Measurements from ENCODE around the gene ARMC2. TPM values are rescaled to one million over a fixed set of nuclear protein-coding genes. Genes with fewer than 3 reads are reported as not detected.

The ARMC2 gene
- total RNA-seq, 2 experiments from 2014 or later = 5.3 to 7.4 TPM

- CTCF ChIA-PET = no interaction called here
- POLR2A ChIA-PET = no interaction called here
Measured at GRCh38 chr6:108853077-108853476, 4.9 kb downstream of the ARMC2 start.

GRCh38 chr6:108862479-108863191, 14.4 kb downstream of the ARMC2 start:
- CTCF ChIA-PET = no interaction called here

DNA sequence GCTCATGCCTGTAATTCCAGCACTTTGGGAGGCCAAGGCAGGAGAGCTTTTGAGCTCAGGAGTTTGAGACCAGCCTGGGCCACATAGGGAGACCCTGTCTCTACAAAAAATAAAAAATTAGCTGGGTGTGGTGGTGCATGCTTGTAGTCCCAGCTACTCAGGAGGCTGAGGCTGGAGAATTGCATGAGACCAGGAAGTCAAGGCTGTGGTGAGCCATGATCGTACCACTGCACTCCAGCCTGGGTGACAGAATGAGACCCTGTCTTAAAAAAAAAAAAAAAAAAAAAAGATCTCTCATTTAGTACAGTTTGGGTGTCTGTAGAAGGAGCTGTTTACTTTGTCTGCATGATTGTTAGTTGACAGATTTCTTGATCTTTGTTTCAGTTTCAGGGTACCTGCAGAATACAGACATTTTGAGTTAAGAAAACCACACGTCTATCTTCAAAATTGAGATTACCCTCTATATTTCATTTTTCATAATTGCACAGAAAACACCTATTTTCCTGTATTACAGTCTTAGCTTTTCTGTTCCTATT, 17.6 kb downstream of the ARMC2 start:
- CTCF ChIA-PET = interaction anchor here (0.6 to 1.3 kb wide), 4 partner anchors 29 to 648 kb away, joined by 3 read pairs; no protein-coding TSS in a partner anchor

More at GRCh38 chr6:108862479-108863191, 14.4 kb downstream of the ARMC2 start:
- POLR2A ChIA-PET = no interaction called here

DNA sequence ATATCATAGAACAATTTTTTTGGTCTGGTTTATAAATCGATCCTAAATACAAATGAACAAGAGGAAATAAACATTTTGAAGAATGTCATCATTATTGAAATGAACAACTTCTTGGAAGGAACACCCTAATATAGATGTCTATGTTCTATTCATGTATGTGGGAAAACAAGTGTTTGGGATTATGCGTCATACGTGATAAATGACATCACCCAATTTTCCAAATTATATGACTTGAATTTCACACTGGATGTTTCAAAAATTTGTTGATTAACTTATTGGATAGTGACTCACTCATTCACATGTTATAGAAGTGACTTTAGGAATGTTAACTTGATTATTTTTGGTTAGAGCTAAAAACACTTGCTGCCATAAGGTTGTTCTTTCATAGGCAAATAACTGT, 18.6 kb downstream of the ARMC2 start:
- CTCF ChIA-PET = interaction anchor here (0.9 to 1.3 kb wide), 2 partner anchors 28 to 78 kb away, joined by 3 read pairs; no protein-coding TSS in a partner anchor
- POLR2A ChIA-PET = no interaction called here

More for the DNA sequence above, 17.6 kb downstream of the ARMC2 start:
- POLR2A ChIA-PET = interaction anchor here (0.5 to 1.5 kb wide), 6 partner anchors 10 to 298 kb away, joined by 3 to 6 read pairs (median 4); no protein-coding TSS in a partner anchor

GRCh38 chr6:108868647-108869046, 20.4 kb downstream of the ARMC2 start:
- ChIA-PET POLR2A (no interaction called here), CTCF (no interaction called here)

DNA sequence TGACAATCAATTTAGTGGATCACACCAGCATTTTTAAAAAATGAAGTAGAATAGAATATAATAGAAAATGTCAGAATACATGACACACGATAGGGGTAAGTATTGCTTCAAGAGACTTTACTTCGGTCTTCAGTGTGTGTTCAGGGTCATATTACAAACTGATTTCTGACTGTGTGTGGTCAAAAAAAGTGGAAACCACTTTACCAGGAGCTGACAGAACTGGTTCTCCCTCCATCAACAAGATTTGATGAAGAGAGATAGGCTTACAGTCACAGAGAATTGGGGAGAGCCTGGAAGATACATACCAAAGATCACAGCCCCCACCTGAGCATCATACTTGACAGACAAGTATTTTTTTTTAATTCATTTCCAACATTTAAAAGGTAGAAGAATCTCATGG, 21.7 kb downstream of the ARMC2 start:
- ChIA-PET CTCF (no interaction called here), POLR2A (no interaction called here)

- CTCF ChIA-PET = no interaction called here
- POLR2A ChIA-PET = no interaction called here
Measured at GRCh38 chr6:108870357-108870756, 22.1 kb downstream of the ARMC2 start.

- POLR2A ChIA-PET = interaction anchor here (0.7 to 1.0 kb wide), 2 partner anchors 11 to 313 kb away, joined by 3 to 5 read pairs; no protein-coding TSS in a partner anchor
- CTCF ChIA-PET = interaction anchor here (1.0 to 2.8 kb wide), 5 partner anchors 11 to 199 kb away, joined by 3 to 11 read pairs (median 4); partner anchors contain the start of gene ARMC2
Measured at GRCh38 chr6:108872141-108872557, 23.9 kb downstream of the ARMC2 start.

GRCh38 chr6:108872575-108872974, 24.4 kb downstream of the ARMC2 start:
- POLR2A ChIA-PET = interaction anchor here (1.0 kb wide), 1 partner anchor 11 kb away, joined by 5 read pairs; no protein-coding TSS in a partner anchor
- CTCF ChIA-PET = interaction anchor here (1.0 to 2.8 kb wide), 5 partner anchors 11 to 199 kb away, joined by 3 to 11 read pairs (median 4); partner anchors contain the start of gene ARMC2

DNA sequence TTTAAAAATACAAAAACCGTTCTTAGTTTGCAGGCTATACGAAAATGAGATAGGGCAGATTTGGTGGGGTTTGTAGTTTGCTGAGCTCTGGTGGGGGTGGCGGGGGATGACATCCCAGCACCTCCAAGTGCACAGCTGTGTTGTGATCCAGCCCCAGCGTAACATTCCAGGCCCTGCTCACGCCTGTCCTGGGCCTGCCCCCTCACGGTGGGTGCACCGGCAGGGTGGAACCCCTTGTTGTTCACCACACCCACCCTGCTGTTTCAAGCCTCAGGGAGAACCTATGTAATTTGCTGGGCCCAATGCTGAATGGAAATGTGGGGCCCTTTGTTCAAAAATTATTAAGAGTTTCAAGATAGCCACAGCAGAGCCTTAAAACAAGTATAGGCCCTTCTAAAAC, 25.0 kb downstream of the ARMC2 start:
- ChIA-PET CTCF (interaction anchor here (1.0 to 2.8 kb wide), 6 partner anchors 10 to 198 kb away, joined by 3 to 11 read pairs (median 4); partner anchors contain the start of gene ARMC2), POLR2A (interaction anchor here (1.3 kb wide), 1 partner anchor 10 kb away, joined by 14 read pairs; no protein-coding TSS in a partner anchor)

- POLR2A ChIA-PET = interaction anchor here (1.0 to 1.3 kb wide), 2 partner anchors 9 to 48 kb away, joined by 3 to 14 read pairs; no protein-coding TSS in a partner anchor
Measured at GRCh38 chr6:108873971-108874370, 25.7 kb downstream of the ARMC2 start.

DNA sequence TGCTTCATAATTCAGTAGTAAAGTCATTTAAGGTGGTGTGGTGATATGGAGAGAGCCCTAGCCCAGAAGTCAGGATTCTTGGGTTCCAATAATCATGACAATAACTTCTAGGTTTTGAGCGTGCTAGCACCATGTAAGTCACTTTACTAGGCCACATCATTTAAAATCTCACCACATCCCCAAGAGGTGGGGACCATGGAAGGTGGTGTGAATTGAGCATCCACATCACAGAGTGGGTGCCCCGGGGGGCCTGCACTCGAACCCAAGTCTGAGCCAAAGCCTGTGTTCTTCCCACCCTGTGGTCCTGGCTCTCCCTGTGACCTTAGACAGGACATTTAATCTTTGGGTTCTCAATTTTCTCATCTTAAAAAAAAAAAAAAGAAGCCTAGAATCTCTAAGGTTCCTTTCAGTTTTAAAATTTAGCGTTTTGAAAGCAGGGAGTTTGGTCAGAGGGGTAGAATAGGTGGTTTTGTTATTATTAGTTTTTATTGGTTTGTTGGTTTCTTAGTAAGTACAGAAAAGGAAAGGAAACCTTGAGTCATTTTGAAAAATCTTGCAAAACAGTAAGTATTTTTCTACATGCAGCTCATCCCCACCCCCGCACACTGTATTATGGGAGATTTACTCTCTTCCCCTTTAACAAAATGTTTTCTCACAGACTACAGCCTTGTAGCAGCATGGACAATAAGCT, 26.4 kb downstream of the ARMC2 start:
- POLR2A ChIA-PET = interaction anchor here (0.6 to 1.5 kb wide), 7 partner anchors 8 to 505 kb away, joined by 3 to 14 read pairs (median 6); partner anchors contain the start of gene ARMC2
- CTCF ChIA-PET = interaction anchor here (0.5 to 2.8 kb wide), 4 partner anchors 9 to 112 kb away, joined by 3 to 11 read pairs (median 4); no protein-coding TSS in a partner anchor

More at GRCh38 chr6:108873971-108874370, 25.7 kb downstream of the ARMC2 start:
- CTCF ChIA-PET = interaction anchor here (1.0 to 2.8 kb wide), 4 partner anchors 9 to 47 kb away, joined by 3 to 11 read pairs (median 6); partner anchors contain the start of gene ARMC2

DNA sequence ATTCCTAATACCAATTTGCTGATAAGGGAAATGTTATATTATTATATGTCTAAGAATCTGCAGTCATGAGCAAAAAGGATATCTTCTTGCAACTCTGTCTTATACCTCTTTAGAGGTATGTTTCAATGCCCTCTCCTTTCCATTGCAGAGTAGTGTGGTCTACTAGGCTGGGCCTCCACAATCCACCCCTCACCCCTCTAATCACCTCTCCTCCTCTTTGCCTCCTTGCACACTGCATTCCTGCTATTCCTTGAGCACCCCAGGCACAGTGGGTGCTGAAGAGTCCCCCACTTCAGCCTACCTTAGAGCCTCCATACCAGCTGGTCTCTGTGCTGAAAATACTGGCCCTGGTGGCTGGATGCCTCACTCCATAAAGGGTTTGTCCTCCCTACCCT, 26.9 kb downstream of the ARMC2 start:
- ChIA-PET CTCF (interaction anchor here (0.5 kb wide), 1 partner anchor 113 kb away, joined by 3 read pairs; no protein-coding TSS in a partner anchor), POLR2A (interaction anchor here (0.6 to 1.5 kb wide), 5 partner anchors 8 to 504 kb away, joined by 4 to 12 read pairs (median 6); partner anchors contain the start of gene ARMC2)

GRCh38 chr6:108877046-108877751, 29.0 kb downstream of the ARMC2 start:
- ChIA-PET POLR2A (no interaction called here), CTCF (no interaction called here)

- POLR2A ChIA-PET = no interaction called here
- CTCF ChIA-PET = no interaction called here
Measured at GRCh38 chr6:108878942-108879341, 30.7 kb downstream of the ARMC2 start.

DNA sequence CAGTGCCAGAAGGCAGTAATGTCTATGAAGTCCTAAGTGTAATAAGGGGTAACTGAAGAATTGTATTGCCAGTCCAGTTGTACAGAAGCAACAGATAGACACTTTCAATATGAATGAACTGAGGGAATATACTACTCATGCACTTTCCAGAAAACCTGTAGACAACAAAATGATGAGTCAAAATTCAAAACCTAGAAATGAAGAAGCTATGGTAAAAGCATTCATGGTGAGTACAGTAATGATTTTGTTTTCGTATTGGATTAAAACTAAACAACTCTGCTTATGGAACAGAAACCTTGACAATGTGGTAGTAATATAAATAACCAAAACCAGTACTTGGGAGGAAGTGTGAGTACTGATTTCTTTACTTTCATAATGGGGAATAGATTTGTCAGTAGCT, 35.0 kb downstream of the ARMC2 start:
- POLR2A ChIA-PET = interaction anchor here (0.6 to 1.7 kb wide), 8 partner anchors 8 to 324 kb away, joined by 3 to 14 read pairs (median 5); partner anchors contain the start of gene ARMC2
- CTCF ChIA-PET = interaction anchor here (0.8 to 1.5 kb wide), 6 partner anchors 9 to 323 kb away, joined by 3 to 6 read pairs (median 4); no protein-coding TSS in a partner anchor

- CTCF ChIA-PET = interaction anchor here (0.9 to 1.5 kb wide), 3 partner anchors 9 to 342 kb away, joined by 3 to 6 read pairs (median 6); no protein-coding TSS in a partner anchor
- POLR2A ChIA-PET = no interaction called here
Measured at GRCh38 chr6:108884211-108885059, 36.2 kb downstream of the ARMC2 start.

DNA sequence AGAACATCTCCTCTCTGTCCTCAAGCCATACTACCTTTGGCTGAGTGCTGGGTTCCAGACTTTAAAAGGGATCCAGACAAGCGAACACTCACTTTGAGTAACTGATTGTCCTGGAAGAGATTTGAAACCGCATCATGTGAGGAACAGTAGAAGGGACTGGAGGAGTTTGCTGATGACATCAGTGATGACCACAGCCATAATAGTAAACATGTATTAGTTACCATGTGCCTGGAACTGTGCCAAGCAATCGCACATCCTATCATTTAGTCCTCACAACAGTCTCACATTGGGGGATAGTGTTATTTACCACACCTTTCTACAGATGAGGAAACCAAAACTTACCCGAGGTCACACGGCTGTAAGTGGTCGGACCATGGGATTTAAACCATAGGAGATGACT, 39.8 kb downstream of the ARMC2 start:
- ChIA-PET CTCF (no interaction called here), POLR2A (no interaction called here)

All from activated CD8-positive, alpha-beta memory T cell treated with anti-CD3 and anti-CD28 coated beads for 36 hours (primary cell).